ENCODE results near the gene SH3D19. TPM values are rescaled to one million over a fixed set of nuclear protein-coding genes. Genes with fewer than 3 reads are reported as not detected.
A peak's percentile ranks its signal among the peaks of the same experiment; 100 is the strongest.

The SH3D19 gene
- total and polyA plus RNA-seq, 4 donors = 22.1 to 69.2 (median 50.8) TPM

GRCh38 chr4:151198748-151199147 lies 126.7 kb downstream of the SH3D19 start:
- no peak overlapping the region for H3K9ac ChIP-seq (ENCODE audit: insufficient read depth in 1 of 2, low read length in 2 of 2)
- TF ChIP-seq CTCF (IDR thresholded peaks at IDR 0.05; ENCODE audit: control extremely low read depth, extremely low read depth) = no peak
- peaks cover 9 to 42% (median 22%) of the 10 kb centered on the region in 5 donors for H3K4me1 ChIP-seq (ENCODE audit: control insufficient read depth in 5 of 5, insufficient read depth in 5 of 5, low read length in 5 of 5)
- H3K36me3 ChIP-seq (ENCODE audit: control insufficient read depth in 4 of 4, insufficient read depth in 4 of 4, low read length in 4 of 4) = no peaks in the 10 kb centered on the region
- no peak overlapping the region for H3K4me3 ChIP-seq
- no peak for ATAC-seq (ENCODE audit: insufficient read depth, low FRiP score)
- H3K27me3 ChIP-seq (ENCODE audit: control insufficient read depth in 3 of 3, insufficient read depth in 3 of 3, low read length in 2 of 3) = no peaks in the 10 kb centered on the region
- no peaks in the 10 kb centered on the region for H3K9me3 ChIP-seq (ENCODE audit: control insufficient read depth in 4 of 4, insufficient read depth in 3 of 4, low read length in 3 of 4)
- peak in 2 of 3 donors; percentile 78 to 81 for DNase-seq
- H3K27ac ChIP-seq (ENCODE audit: low read depth in 1 of 2, low read length in 1 of 2) = no peak overlapping the region
- 61 to 76% methylated on average over 3 of the region's 3 CpGs for WGBS, 2 donors

DNA sequence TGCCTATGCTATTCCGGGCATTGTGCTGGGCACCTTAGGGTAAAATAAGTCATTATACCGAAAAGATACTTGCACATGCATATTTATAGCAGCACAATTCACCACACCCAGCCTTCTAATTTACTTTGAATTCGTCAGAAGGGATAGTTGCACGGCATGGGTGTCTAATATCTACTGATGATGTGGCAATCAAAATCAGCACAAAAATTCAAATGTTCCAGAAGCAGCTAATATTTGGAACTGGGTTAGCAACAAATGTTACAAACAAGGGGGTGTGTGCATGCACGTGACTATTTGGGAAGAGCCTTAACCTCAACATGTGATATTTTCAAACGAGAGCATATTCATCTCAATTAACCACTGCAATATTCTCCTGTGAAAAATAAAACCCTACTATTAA lies 128.2 kb downstream of the SH3D19 start:
- Histone ChIP-seq H3K4me3 (no peak overlapping the region), H3K9ac (ENCODE audit: insufficient read depth in 1 of 2, low read length in 2 of 2) (no peak overlapping the region), H3K27ac (ENCODE audit: low read depth in 1 of 2, low read length in 1 of 2) (no peak overlapping the region), H3K4me1 (ENCODE audit: control insufficient read depth in 5 of 5, insufficient read depth in 5 of 5, low read length in 5 of 5) (peaks cover 5 to 28% (median 16%) of the 10 kb centered on the region in 5 donors), H3K27me3 (ENCODE audit: control insufficient read depth in 3 of 3, insufficient read depth in 3 of 3, low read length in 2 of 3) (no peaks in the 10 kb centered on the region), H3K36me3 (ENCODE audit: control insufficient read depth in 4 of 4, insufficient read depth in 4 of 4, low read length in 4 of 4) (no peaks in the 10 kb centered on the region), H3K9me3 (ENCODE audit: control insufficient read depth in 4 of 4, insufficient read depth in 3 of 4, low read length in 3 of 4) (no peaks in the 10 kb centered on the region)
- DNase-seq (no peak), ATAC-seq (ENCODE audit: insufficient read depth, low FRiP score) (no peak)
- 66 to 68% methylated on average over 6 of the region's 6 CpGs for WGBS, 2 donors
- no peak for TF ChIP-seq CTCF (IDR thresholded peaks at IDR 0.05; ENCODE audit: control extremely low read depth, extremely low read depth)

- Histone ChIP-seq H3K27ac (ENCODE audit: low read depth in 1 of 2, low read length in 1 of 2) (peak overlapping the region in 1 of 2 donors; percentile 59), H3K4me3 (no peak overlapping the region), H3K27me3 (ENCODE audit: control insufficient read depth in 3 of 3, insufficient read depth in 3 of 3, low read length in 2 of 3) (no peaks in the 10 kb centered on the region), H3K36me3 (ENCODE audit: control insufficient read depth in 4 of 4, insufficient read depth in 4 of 4, low read length in 4 of 4) (peaks cover 0 to 3% (median 0%) of the 10 kb centered on the region in 4 donors), H3K9me3 (ENCODE audit: control insufficient read depth in 4 of 4, insufficient read depth in 3 of 4, low read length in 3 of 4) (no peaks in the 10 kb centered on the region), H3K4me1 (ENCODE audit: control insufficient read depth in 5 of 5, insufficient read depth in 5 of 5, low read length in 5 of 5) (peaks cover 4 to 21% (median 16%) of the 10 kb centered on the region in 5 donors), H3K9ac (ENCODE audit: insufficient read depth in 1 of 2, low read length in 2 of 2) (peak overlapping the region in 1 of 2 donors; percentile 13)
- DNase-seq = no peak
- WGBS, 2 donors = 21 to 55% methylated on average over 5 of the region's 5 CpGs
- ATAC-seq (ENCODE audit: insufficient read depth, low FRiP score) = no peak
- TF ChIP-seq CTCF (IDR thresholded peaks at IDR 0.05; ENCODE audit: control extremely low read depth, extremely low read depth) = no peak
These were observed 129.6 kb downstream of the SH3D19 start for GRCh38 chr4:151195801-151196200.

DNA sequence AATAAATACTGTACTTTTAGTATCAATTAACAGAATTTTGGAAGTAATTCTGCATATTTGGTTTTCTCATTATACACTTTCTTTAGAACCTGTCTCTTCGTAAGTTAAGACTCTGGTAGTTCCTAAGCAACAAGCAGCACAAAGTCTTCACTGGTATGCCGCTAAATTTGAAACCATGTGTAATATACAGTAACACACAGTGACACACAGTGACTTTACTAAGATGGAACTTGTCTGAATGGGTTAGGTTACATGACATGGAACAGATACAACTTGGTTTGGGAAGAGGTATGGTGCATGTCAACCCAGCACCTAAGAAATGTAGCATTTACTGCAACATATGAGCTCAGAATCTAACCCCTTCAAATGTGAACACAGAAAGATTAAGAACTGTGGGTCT lies 132.0 kb downstream of the SH3D19 start:
- Histone ChIP-seq H3K27ac (ENCODE audit: low read depth in 1 of 2, low read length in 1 of 2) (no peak overlapping the region), H3K4me1 (ENCODE audit: control insufficient read depth in 5 of 5, insufficient read depth in 5 of 5, low read length in 5 of 5) (peaks cover 0 to 16% (median 3%) of the 10 kb centered on the region in 5 donors), H3K36me3 (ENCODE audit: control insufficient read depth in 4 of 4, insufficient read depth in 4 of 4, low read length in 4 of 4) (peaks cover 0 to 3% (median under 1%) of the 10 kb centered on the region in 4 donors), H3K27me3 (ENCODE audit: control insufficient read depth in 3 of 3, insufficient read depth in 3 of 3, low read length in 2 of 3) (no peaks in the 10 kb centered on the region), H3K9me3 (ENCODE audit: control insufficient read depth in 4 of 4, insufficient read depth in 3 of 4, low read length in 3 of 4) (peaks cover 0 to 2% (median 0%) of the 10 kb centered on the region in 4 donors), H3K4me3 (no peak overlapping the region), H3K9ac (ENCODE audit: insufficient read depth in 1 of 2, low read length in 2 of 2) (no peak overlapping the region)
- no peak for ATAC-seq (ENCODE audit: insufficient read depth, low FRiP score)
- no peak for DNase-seq
- TF ChIP-seq CTCF (IDR thresholded peaks at IDR 0.05; ENCODE audit: control extremely low read depth, extremely low read depth) = no peak
- WGBS, 2 donors = 95 to 96% methylated on average over 2 of the region's 2 CpGs

Measured in lung (tissue), 12 donors.